Urinary bladder (tissue), 4 donors: Measurements from ENCODE around the gene CLEC17A. TPM values are rescaled to one million over a fixed set of nuclear protein-coding genes. Genes with fewer than 3 reads are reported as not detected.

ENCODE experiments used
- DNase-seq: peaks from one replicate; pipeline ENCODE4 v3.0.0-alpha.2; 2015; ENCODE audit errors: extremely low spot score
- H3K27ac ChIP-seq: one replicate; pipeline ENCODE4 v1.5.1; 2013; ENCODE audit warnings: low read depth, mild to moderate bottlenecking, moderate library complexity
- H3K36me3 ChIP-seq: one replicate; pipeline ENCODE4 v1.6.1; 2013; ENCODE audit warnings: mild to moderate bottlenecking, moderate library complexity; ENCODE audit not compliant: insufficient read depth
- H3K4me1 ChIP-seq: one replicate; pipeline ENCODE4 v1.6.1; 2013; ENCODE audit warnings: mild to moderate bottlenecking, moderate library complexity; ENCODE audit not compliant: insufficient read depth
- H3K4me3 ChIP-seq: one replicate; pipeline ENCODE4 v1.5.1; 2013; ENCODE audit warnings: low read depth, low read length
- WGBS: extraction: QIAGEN DNeasy Blood & Tissue Kit; methylation state at CpG from one replicate; pipeline ENCODE4 v1.1.7; 2013; 5-methylcytosine and 5-hydroxymethylcytosine counted together
- polyA plus RNA-seq: library from polyadenylated mRNA; stranded (reverse); fragments of 200-250 nt; gene quantifications from one replicate; pipeline ENCODE4 v1.2.3, GENCODE V29; 2013
- total RNA-seq: library from RNA; depleted of rRNA; stranded (reverse); fragments of >200 nt; gene quantifications from one replicate; pipeline ENCODE4 v1.2.3, GENCODE V29; 2014
- donor health status: healthy with polysubstance abuse.
- donor health status: healthy.

The CLEC17A gene
- total and polyA plus RNA-seq, 2 donors, result 0.21 TPM; not detected in 1

DNA sequence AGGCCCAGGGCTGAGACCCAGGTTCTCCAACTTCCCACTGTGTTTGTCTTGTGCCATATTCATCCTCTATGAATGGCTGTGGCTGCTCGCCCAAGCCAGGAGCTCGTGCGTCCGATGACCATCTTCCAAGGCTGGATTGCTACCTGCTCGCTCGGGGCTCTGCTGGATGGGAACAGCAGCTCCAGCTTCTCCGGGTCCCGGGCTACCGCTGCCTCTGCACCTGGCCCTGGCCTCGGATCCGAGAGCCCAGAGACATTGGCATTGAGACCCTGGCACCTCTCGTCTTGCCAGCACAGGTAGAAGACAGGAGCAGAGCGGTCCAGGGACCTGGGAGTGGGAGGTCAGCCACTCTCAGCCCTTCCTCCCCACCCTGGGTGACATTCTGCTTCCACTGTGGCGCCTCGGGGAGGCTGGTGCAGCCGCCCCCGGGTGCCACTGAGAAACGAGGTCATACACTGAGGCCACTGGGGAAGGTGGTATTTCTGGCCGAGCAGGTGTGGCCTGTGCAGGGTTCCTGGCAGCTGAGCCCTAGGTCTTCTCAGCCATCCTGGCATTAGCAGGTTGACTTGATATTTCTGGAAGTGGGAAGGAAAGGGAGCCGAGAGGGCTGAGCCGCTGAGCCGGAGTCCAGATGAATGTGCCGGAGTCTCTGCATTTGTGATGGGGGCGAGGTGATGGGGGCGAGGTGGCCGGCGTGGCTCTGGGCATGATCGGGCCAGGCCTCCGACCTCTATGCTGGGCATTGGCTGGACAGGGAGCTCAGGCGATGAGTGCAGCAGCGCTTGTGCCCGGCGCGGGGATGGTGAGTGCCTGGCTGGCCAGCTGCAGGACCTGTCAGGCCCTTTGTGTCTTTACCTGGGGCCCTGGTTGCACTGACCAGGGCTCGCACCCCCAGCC lies 29.6 kb upstream of the CLEC17A start:
- WGBS, result 93% methylated on average over 35 of the region's 35 CpGs
- Histone ChIP-seq H3K27ac (no peak overlapping the region), H3K4me3 (no peak overlapping the region), H3K4me1 (no peaks in the 10 kb centered on the region), H3K36me3 (no peaks in the 10 kb centered on the region)
- no peak for DNase-seq

DNA sequence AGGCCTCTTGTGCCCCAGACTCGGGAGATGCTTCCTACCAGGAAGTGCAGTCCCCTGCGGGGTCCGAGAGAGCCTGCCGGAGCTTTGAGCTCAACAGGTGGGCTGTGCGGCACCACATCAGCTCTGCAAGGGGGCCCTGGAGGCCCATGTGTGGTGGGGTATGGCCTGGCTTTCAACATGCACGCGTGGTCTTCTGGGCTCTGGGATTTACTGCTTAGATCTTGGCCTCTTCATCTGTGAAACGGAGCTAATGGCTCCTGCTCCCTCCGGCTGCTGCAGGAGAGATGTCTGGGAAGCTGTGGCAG lies 29.0 kb upstream of the CLEC17A start:
- Histone ChIP-seq H3K4me3 (no peak overlapping the region), H3K36me3 (no peaks in the 10 kb centered on the region), H3K4me1 (no peaks in the 10 kb centered on the region), H3K27ac (no peak overlapping the region)
- no peak for DNase-seq
- 70% methylated on average over 9 of the region's 9 CpGs for WGBS

DNA sequence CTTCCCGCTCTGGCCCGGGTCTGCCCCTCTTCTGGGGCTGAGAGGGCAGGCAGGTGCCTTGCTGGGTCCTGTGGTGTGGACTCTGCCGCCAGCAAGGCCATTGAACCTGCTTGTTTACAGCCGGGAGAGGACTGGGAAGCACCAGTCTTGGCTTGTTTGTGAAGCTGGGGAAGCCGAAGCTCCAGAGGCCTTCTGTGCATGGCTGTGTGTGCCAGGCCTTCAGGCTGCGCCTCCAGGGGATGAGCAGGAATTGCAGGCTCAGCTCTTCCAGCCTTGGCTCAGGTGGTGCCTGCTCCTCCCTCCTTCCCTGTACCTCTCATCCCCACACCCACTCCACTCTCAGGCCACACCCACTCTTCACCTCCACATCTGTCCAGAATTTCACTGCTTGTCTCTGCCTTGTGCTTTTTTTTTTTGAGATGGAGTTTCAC lies 28.5 kb upstream of the CLEC17A start:
- no peak overlapping the region for H3K27ac ChIP-seq
- H3K4me3 ChIP-seq, result no peak overlapping the region
- no peaks in the 10 kb centered on the region for H3K36me3 ChIP-seq
- H3K4me1 ChIP-seq, result no peaks in the 10 kb centered on the region
- DNase-seq, result no peak
- WGBS, result 59% methylated on average over 6 of the region's 6 CpGs

DNA sequence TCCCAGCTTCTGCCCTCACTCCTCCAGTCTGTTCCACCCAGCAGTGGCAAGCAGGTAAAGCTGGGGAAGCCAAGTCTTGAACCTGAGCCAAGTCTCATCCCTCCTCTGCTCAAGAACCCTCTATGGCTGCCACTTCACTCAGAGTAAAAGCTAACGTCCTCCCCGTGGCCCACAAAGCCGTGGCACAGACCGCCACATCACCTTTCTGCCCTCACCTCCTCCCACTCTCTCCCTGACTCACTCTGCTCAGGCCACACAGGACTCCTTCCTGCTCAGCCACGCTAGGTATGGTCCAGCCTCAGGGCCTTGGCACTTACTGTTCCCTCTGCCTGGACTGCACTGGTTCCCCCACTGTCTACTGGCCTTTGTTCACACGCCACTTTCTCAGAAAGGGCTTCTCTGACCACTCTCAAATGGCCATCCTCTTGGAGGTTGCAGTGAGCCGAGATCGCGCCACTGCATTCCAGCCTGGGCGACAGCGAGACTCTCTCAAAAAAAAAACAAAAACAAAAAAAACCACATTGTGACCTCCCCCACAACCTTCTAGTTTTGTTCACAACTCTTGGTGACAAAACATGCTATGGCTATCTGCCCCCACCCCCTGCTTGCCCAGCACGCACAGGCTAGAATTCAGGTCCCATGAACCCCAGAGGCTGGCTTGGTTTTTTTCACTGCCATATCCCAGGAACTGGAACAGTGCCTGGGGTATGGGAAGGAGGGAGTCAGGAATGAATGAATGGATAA lies 26.8 kb upstream of the CLEC17A start:
- Histone ChIP-seq H3K4me1 (no peaks in the 10 kb centered on the region), H3K4me3 (no peak overlapping the region), H3K27ac (no peak overlapping the region), H3K36me3 (no peaks in the 10 kb centered on the region)
- no peak for DNase-seq
- WGBS, result 85% methylated on average over 12 of the region's 12 CpGs

DNA sequence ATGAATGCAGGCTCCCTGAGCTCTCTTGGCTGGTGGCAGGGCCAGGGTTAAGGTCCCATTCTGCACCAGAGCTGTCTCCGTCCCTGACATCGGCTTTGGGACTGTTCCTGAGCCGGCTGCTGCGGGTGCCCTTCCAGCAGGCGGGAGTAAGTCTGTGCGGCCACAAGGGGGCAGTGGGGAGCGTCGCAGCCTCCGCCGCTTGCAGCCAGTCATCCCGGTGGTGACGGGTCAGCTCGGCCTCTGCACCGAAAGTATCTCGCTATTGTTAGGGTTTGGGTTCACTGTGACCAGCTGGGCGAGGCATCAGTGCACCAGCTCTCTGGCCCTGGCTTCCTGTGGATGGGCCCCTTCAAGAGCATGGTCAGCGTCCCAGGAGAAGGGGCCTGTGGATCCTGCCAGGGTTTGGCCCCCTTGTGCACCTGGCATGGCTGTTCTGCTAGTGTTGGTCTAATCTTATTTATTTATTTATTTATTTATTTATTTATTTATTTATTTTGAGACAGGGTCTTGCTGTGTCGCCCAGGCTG lies 26.2 kb upstream of the CLEC17A start:
- Histone ChIP-seq H3K27ac (no peak overlapping the region), H3K4me3 (no peak overlapping the region), H3K36me3 (no peaks in the 10 kb centered on the region), H3K4me1 (peaks cover 3% of the 10 kb centered on the region)
- DNase-seq, result no peak
- 10% methylated on average over 18 of the region's 18 CpGs for WGBS

DNA sequence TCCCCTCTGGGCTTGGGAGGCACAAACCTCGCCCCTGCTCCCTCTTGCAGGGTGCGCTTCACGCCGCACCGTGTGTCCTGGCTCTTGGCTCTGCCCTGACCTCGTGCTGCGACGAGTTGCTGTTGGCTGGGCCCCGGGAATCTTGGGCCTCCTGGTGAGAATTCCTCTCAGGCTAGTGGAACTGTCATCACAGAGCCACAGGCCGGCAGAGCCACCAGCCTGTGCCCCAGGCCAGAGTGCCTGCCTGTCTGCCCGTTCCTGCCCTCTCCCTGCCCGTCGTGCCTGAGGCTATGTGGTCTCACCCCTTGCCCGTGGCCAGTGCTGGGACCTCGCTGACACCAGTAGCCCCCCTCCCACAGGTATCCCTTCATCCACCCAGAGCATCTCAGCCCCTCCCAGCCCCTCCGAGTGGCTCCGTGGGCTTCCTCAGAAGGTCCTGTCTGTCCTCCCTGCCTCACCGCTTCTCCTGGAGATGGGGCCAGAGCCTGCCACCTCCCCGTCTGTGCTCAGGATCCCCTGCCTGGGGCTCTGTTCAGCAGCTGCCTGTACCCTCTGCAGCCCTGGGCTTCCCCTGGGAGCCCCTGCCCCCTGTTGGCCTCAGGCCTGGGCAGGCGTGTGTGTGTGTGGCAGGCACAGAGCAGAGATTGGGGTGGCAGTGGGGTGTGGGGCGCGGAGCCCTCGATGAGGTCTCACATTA lies 24.4 kb upstream of the CLEC17A start:
- Histone ChIP-seq H3K4me1 (peaks cover 4% of the 10 kb centered on the region), H3K27ac (no peak overlapping the region), H3K4me3 (no peak overlapping the region), H3K36me3 (no peaks in the 10 kb centered on the region)
- 78% methylated on average over 23 of the region's 23 CpGs for WGBS
- no peak for DNase-seq

DNA sequence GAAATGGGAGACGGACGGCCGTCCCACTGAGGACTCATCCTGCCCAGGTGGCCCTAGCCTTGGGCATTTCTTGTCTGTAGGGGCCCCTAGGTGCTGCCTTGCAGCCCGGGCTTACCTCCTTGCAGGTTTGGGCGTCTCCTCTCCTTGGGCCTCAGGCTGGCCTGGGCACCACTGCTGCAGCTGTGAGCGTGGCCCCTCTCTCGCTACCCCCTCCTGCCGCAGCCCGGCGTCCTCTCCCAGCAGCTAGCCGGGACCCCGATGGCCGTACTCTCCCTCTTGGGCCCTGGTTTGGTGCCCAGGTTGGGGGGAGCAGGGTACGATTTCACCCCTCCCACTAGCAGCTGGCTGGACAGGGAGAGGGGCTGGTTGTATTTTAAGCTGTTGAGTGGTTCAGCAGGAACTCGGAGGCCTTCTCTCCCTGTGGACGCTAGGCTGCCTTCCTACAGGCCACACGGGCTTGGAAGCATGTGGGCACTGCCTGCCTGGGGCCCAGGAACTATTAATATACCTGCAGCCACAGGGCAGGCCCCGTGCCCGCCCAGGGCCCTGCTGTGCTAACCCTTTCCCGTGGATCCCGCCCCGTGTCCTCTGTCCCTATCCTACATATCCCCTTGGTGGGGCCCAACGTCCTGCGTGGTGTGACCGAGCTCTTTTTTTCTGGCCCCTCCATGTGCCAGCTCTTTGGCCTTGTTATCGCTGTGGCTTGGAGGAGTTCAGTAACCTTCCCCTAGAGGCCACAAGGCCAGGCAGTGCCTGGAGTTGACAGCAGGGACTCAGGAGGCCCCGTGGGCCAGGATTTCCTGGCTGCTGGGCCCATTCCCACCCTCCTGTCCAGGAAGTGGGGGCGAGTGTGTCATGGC lies 22.7 kb upstream of the CLEC17A start:
- H3K36me3 ChIP-seq, result no peaks in the 10 kb centered on the region
- H3K27ac ChIP-seq, result no peak overlapping the region
- H3K4me1 ChIP-seq, result peaks cover 4% of the 10 kb centered on the region
- no peak for DNase-seq
- WGBS, result 78% methylated on average over 28 of the region's 28 CpGs
- H3K4me3 ChIP-seq, result no peak overlapping the region

DNA sequence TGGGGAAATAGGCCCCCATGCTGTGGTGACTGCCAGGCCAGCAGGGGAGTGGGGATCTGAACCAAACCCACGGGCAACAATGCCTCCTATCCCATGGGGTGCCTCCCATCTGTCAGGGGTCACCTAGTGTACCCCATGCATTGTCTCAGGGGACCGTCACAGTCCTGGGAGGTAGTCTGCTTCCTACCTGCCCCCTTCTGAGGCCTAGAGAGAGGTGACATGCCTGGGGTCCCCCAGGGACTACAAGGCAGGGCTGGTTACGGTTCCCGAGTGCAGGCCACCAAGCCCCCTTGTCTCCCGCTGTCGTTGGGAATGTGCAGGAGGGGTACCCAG lies 22.1 kb upstream of the CLEC17A start:
- H3K36me3 ChIP-seq, result no peaks in the 10 kb centered on the region
- DNase-seq, result no peak
- peaks cover 4% of the 10 kb centered on the region for H3K4me1 ChIP-seq
- no peak overlapping the region for H3K4me3 ChIP-seq
- no peak overlapping the region for H3K27ac ChIP-seq
- 86% methylated on average over 6 of the region's 6 CpGs for WGBS

DNA sequence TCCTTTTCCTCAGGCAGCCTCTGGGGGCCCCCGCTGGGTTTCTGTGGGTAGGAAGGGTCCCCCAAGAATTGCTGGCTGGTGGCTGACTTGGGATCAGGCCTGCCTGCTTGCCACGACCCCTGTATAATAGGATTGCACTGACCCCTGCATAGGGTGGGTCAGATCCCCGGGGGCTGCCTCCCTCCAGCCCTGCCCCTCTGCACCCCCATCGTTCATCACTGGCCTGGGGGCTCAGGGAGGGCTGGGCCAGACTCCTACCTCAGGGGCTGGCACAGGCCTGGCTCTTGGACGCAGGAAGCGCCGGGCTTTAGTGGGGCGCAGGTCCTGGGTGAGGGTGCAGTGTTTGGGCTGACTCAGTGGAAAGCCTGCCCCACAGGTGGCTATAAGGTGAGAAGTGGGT lies 21.6 kb upstream of the CLEC17A start:
- no peak overlapping the region for H3K4me3 ChIP-seq
- 80% methylated on average over 8 of the region's 8 CpGs for WGBS
- H3K27ac ChIP-seq, result no peak overlapping the region
- no peaks in the 10 kb centered on the region for H3K36me3 ChIP-seq
- peaks cover 4% of the 10 kb centered on the region for H3K4me1 ChIP-seq
- DNase-seq, result no peak

DNA sequence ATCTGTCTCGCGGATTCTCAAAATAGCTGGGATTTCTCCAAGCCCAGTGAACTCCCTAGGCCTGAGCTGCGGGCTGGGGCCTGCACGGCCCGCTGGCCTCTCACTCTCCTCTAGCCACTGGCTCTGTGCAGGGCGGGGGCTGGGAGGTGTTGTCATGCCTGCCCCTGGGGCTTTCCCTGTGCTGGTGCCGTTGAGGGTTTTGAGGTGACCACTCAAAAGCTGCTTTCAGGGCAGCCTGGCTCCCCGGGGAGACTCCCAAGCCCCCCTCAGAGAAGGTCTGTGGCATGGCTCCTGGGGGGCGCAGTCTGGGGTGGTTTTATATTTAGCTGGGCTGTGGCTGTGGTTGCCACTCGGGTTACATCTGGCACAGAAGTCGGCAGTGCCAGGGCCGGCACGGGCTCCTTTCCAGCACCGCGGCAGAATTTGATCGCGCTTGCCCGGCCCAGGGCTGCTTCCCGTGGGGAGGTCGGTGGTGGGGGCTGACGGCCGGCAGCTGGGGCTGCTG lies 21.0 kb upstream of the CLEC17A start:
- 70% methylated on average over 22 of the region's 22 CpGs for WGBS
- no peaks in the 10 kb centered on the region for H3K36me3 ChIP-seq
- no peak overlapping the region for H3K4me3 ChIP-seq
- no peak for DNase-seq
- no peak overlapping the region for H3K27ac ChIP-seq
- H3K4me1 ChIP-seq, result peaks cover 4% of the 10 kb centered on the region

DNA sequence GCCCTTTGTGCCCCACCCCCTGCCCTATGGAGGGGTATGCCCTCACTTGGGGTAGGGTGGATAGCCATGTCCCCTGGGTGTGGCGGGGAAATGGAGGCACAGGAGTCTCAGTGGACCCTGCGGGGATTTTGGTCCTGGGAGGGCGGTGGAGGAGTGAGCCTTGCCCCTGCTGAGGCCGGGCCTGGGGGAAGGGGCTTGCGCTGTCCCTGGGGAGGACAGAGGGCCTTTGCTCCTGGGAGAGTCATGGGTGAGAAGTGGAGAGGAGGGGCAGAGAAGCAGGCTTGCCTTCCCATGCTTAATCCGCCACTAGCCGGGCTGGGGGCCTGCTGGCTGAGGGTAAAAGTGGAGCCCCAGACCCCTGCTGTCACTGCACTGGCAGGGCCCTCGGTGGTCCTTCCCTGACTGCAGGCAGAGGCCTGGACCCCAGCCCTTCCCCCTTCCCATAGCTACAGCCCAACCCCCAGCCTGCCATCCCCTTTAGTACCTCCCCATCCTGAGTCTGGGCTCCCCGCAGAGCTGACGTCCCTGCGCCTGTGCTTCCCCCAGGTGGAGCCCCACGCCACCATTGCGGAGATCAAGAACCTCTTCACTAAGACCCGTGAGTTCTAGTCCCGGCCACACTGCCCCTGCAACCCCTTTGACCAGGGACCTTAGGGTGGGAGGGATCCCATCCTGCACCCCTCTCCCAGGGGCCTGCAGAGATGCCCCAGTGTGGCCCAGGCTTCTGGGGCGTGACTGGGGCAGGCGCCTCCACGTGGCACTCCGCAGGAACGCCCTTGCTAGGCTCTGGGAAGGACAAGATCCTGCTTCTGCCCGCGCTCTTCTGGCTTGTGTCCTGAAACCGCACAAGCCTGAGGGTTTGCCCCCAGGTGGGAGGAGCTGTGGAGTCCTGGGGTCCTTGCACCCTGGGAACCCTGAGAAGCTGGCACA lies 20.0 kb upstream of the CLEC17A start:
- peaks cover 4% of the 10 kb centered on the region for H3K4me1 ChIP-seq
- H3K27ac ChIP-seq, result no peak overlapping the region
- no peak for DNase-seq
- WGBS, result 81% methylated on average over 23 of the region's 23 CpGs
- no peak overlapping the region for H3K4me3 ChIP-seq
- no peaks in the 10 kb centered on the region for H3K36me3 ChIP-seq

DNA sequence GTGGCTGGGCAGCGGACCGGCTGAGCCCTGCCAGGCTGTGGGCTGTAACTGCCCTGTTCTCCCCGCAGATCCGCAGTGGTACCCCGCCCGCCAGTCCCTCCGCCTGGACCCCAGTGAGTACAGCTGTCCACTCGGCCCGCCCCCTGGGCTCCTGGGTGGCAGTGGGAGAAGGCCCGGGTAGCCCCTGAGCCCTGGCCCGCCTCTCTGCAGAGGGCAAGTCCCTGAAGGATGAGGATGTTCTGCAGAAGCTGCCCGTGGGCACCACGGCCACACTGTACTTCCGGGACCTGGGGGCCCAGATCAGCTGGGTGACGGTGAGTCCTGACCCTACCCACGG lies 19.3 kb upstream of the CLEC17A start:
- H3K4me1 ChIP-seq, result peaks cover 4% of the 10 kb centered on the region
- 91% methylated on average over 16 of the region's 16 CpGs for WGBS
- H3K27ac ChIP-seq, result no peak overlapping the region
- DNase-seq, result no peak
- H3K36me3 ChIP-seq, result no peaks in the 10 kb centered on the region
- H3K4me3 ChIP-seq, result no peak overlapping the region
